ENCODE measurements around the gene SAPCD2.

The SAPCD2 gene

DNA sequence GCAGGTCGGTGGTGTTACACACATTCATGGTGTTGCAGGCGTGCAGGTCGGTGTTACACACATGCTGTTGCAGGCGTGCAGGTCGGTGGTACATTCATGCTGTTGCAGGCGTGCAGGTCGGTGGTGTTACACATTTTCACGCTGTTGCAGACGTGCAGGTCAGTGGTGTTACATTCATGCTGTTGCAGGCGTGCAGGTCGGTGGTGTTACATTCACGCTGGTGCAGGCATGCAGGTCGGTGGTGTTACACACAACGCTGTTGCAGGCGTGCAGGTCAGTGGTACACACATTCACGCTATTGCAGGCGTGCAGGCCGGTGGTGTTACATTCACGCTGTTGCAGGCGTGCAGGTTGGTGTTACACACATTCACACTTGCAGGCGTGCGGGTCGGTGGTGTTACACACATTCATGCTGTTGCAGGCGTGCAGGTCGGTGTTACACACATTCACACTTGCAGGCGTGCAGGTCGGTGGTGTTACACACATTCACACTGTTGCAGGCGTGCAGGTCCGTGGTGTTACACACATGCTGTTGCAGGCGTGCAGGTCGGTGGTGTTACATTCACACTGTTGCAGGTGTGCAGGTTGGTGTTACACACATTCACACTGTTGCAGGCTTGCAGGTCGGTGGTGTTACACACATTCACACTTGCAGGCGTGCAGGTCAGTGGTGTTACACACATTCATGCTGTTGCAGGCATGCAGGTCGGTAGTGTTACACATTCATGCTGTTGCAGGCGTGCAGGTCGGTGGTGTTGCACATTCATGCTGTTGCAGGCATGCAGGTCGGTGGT is 33.0 kb upstream of the SAPCD2 start:
- no peaks in the 10 kb centered on the region for H3K27me3 ChIP-seq
- no peak overlapping the region for H3K4me3 ChIP-seq (ENCODE audit: low read depth in 1 of 2, low read length in 1 of 2)
- peaks cover 97% of the 10 kb centered on the region for H3K36me3 ChIP-seq
- no peak overlapping the region for H3K27ac ChIP-seq
- no peaks in the 10 kb centered on the region for H3K9me3 ChIP-seq
- H3K4me1 ChIP-seq (ENCODE audit: control insufficient read depth in 1 of 2, insufficient read depth in 1 of 2, low read depth in 1 of 2, low read length in 1 of 2): no peaks in the 10 kb centered on the region
- TF ChIP-seq, protein P1, sequence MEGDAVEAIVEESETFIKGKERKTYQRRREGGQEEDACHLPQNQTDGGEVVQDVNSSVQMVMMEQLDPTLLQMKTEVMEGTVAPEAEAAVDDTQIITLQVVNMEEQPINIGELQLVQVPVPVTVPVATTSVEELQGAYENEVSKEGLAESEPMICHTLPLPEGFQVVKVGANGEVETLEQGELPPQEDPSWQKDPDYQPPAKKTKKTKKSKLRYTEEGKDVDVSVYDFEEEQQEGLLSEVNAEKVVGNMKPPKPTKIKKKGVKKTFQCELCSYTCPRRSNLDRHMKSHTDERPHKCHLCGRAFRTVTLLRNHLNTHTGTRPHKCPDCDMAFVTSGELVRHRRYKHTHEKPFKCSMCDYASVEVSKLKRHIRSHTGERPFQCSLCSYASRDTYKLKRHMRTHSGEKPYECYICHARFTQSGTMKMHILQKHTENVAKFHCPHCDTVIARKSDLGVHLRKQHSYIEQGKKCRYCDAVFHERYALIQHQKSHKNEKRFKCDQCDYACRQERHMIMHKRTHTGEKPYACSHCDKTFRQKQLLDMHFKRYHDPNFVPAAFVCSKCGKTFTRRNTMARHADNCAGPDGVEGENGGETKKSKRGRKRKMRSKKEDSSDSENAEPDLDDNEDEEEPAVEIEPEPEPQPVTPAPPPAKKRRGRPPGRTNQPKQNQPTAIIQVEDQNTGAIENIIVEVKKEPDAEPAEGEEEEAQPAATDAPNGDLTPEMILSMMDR (IDR thresholded peaks at IDR 0.05): no peak

DNA sequence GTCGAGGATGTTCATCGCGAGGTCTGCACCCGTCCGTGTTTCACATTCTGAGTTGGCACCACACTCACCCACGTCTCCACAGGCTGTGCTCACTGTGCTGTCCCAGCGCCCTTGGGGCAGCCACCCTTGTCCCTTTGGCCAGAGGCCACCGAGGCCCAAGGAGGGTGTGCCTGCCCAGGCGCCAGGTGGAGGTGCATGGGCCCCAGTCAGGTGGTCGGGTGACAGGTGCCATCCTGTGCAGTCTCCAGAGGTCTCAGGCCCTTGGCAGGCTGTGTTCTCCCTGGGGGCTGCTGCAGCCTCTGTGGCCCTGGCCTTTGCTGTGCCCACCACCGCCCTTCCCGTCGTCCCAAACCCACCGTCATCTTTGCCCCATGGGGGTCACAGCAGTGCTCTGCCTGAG is 28.9 kb upstream of the SAPCD2 start:
- no peak overlapping the region for H3K27ac ChIP-seq
- no peaks in the 10 kb centered on the region for H3K4me1 ChIP-seq (ENCODE audit: control insufficient read depth in 1 of 2, insufficient read depth in 1 of 2, low read depth in 1 of 2, low read length in 1 of 2)
- H3K4me3 ChIP-seq (ENCODE audit: low read depth in 1 of 2, low read length in 1 of 2): no peak overlapping the region
- no peaks in the 10 kb centered on the region for H3K27me3 ChIP-seq
- H3K9me3 ChIP-seq: no peaks in the 10 kb centered on the region
- peaks cover 80% of the 10 kb centered on the region for H3K36me3 ChIP-seq
- TF ChIP-seq, protein P1 (IDR thresholded peaks at IDR 0.05): no peak

DNA sequence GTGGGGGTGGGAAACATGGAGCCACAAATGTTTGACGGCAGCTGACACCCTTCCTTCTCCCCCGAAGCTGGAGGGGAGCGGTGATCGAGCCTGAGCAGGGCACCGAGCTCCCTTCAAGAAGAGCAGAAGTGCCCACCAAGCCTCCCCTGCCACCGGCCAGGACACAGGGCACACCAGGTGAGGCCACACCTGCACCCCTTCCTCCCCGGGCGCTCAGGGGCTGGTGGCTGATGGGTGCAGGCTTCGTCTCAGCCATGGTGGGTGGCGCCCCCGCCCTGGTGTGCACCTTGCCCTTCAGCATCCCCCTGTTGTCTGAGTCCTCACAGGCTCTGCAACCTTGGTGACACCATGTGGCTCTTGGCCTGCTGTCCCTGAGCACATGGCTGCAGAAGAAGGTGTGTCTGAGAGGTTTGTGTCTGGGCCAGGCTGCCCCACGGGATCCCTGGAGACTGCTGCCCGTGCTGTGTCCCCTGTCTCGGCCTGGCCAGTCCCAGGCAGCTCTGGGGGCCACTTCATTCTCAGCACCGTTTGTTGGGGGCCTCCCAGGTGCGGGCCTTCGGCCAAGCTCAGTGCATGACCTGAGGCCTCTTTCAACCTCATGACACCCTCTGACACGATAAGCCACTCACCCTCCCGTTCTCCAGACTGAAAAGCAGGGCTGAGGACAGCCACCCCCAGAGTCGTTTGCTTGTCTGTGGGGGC is 27.6 kb upstream of the SAPCD2 start:
- Histone ChIP-seq H3K36me3 (peaks cover 69% of the 10 kb centered on the region), H3K27ac (no peak overlapping the region)

DNA sequence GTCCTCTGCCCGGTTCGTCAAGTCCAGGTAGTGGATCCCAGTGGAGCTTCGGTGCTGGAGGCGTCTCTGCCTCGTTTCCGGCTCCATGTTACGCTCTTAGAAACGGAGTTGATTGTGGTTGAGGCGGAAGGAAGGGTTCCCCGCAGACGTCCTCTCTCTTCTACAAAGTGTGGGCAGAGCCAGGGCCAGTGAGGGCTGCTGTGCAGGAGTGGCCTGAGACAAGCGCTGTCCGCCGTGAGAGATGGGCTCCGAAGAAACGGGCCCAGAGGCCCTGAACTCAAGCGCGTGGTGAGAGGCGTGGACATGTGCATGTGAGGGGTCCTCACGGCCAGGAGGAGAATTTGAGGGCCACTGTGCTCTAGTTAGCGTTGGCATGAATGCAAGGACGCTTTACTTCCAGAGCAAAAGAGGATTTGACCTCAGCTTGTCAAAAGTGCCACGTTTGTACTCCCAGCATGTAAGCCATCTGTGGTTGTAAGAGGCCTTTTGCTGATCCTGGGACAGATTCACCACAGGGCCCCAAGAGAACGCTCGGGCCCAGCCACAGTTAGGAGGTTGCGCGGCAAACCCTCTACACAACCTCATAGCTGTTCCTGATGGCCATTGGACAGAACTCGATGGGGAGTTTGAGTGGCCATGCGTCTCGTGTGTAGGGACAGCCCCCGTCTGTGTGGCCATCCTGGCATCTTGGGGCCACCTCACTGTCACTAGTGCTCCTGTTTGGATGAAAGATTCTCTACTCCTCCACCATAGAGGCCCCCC is 26.6 kb upstream of the SAPCD2 start:
- Histone ChIP-seq H3K9me3 (no peaks in the 10 kb centered on the region), H3K27me3 (no peaks in the 10 kb centered on the region), H3K4me3 (ENCODE audit: low read depth in 1 of 2, low read length in 1 of 2) (no peak overlapping the region), H3K27ac (no peak overlapping the region), H3K4me1 (ENCODE audit: control insufficient read depth in 1 of 2, insufficient read depth in 1 of 2, low read depth in 1 of 2, low read length in 1 of 2) (no peaks in the 10 kb centered on the region), H3K36me3 (peaks cover 65% of the 10 kb centered on the region)
- TF ChIP-seq, protein P1 (IDR thresholded peaks at IDR 0.05): no peak

More for the DNA sequence above, 27.6 kb upstream of the SAPCD2 start:
- no peaks in the 10 kb centered on the region for H3K9me3 ChIP-seq
- H3K4me1 ChIP-seq (ENCODE audit: control insufficient read depth in 1 of 2, insufficient read depth in 1 of 2, low read depth in 1 of 2, low read length in 1 of 2): no peaks in the 10 kb centered on the region
- TF ChIP-seq, protein P1 (IDR thresholded peaks at IDR 0.05): no peak
- H3K27me3 ChIP-seq: no peaks in the 10 kb centered on the region
- no peak overlapping the region for H3K4me3 ChIP-seq (ENCODE audit: low read depth in 1 of 2, low read length in 1 of 2)

DNA sequence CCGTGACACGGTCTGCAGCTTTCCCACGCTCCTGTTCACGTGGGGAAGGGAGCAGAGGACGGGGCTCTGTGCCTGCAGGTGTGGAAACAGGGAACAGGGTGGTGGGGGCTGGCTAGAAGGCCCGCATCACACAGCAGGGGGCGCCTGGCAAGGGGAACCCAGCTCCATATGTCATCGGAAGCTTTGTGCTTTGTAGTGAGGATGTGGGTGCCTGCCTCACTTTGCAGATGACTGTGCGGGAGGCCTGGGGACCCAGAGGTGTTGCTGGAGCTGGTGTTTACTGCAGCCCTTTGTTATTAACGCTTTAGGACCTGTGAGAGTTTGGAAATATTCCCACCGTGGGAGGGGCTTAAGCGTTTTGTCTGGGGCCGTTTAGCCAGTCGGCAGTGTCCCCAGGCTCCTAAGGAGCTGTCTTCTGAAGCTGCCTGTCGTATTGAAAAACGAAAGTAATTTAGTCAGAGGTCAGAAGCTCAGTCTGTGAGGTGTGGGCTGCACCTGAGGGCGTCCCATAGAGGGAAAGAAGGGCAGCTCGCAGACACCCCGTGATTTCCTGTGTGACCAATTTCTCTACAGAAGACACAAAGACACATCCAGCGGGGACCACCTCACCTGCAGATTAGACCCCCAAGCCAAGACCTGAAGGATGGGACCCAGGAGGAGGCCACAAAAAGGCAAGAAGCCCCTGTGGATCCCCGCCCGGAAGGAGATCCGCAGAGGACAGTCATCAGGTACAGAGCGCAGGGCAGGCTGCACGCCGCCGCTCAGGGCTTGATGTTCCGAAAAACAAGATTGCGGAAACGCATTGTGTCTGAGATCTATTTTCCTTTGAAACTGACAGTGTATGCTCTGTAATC is 25.5 kb upstream of the SAPCD2 start:
- Histone ChIP-seq H3K27me3 (no peaks in the 10 kb centered on the region), H3K4me3 (ENCODE audit: low read depth in 1 of 2, low read length in 1 of 2) (no peak overlapping the region), H3K9me3 (no peaks in the 10 kb centered on the region), H3K27ac (no peak overlapping the region), H3K4me1 (ENCODE audit: control insufficient read depth in 1 of 2, insufficient read depth in 1 of 2, low read depth in 1 of 2, low read length in 1 of 2) (no peaks in the 10 kb centered on the region), H3K36me3 (peaks cover 54% of the 10 kb centered on the region)
- TF ChIP-seq, protein P1 (IDR thresholded peaks at IDR 0.05): no peak
